Measurements from ENCODE around the gene SRSF1.
A peak's percentile ranks its signal among the peaks of the same experiment; 100 is the strongest.

Gene SRSF1, protein sequence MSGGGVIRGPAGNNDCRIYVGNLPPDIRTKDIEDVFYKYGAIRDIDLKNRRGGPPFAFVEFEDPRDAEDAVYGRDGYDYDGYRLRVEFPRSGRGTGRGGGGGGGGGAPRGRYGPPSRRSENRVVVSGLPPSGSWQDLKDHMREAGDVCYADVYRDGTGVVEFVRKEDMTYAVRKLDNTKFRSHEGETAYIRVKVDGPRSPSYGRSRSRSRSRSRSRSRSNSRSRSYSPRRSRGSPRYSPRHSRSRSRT

GRCh38 chr17:58006924-58007780 lies at the start of gene SRSF1:
Gene SRSF1 (minus strand): TSS chr17:58007246. CDS start chr17:58007137, 109 bp downstream.
- H3K4me3 ChIP-seq (IDR thresholded peaks at IDR 0.05; ENCODE audit: insufficient read depth, low read depth, low read length): no peak within 1 kb of the TSS
- H3K27me3 ChIP-seq (ENCODE audit: insufficient read depth, low read depth): no peaks in the 10 kb centered on the region
- H3K4me1 ChIP-seq (ENCODE audit: low read depth, poor library complexity, severe bottlenecking): peaks cover 36% of the 10 kb centered on the region
- peaks cover 38% of the 10 kb centered on the region for H3K79me2 ChIP-seq (ENCODE audit: insufficient read depth, low read depth)
- peak within 1 kb of the TSS; percentile 75 for H2AFZ ChIP-seq (ENCODE audit: low read depth)
- peak within 1 kb of the TSS; percentile 98 for H3K27ac ChIP-seq
- peak within 1 kb of the TSS; percentile 96 for H3K4me2 ChIP-seq
- TF ChIP-seq, protein P1, sequence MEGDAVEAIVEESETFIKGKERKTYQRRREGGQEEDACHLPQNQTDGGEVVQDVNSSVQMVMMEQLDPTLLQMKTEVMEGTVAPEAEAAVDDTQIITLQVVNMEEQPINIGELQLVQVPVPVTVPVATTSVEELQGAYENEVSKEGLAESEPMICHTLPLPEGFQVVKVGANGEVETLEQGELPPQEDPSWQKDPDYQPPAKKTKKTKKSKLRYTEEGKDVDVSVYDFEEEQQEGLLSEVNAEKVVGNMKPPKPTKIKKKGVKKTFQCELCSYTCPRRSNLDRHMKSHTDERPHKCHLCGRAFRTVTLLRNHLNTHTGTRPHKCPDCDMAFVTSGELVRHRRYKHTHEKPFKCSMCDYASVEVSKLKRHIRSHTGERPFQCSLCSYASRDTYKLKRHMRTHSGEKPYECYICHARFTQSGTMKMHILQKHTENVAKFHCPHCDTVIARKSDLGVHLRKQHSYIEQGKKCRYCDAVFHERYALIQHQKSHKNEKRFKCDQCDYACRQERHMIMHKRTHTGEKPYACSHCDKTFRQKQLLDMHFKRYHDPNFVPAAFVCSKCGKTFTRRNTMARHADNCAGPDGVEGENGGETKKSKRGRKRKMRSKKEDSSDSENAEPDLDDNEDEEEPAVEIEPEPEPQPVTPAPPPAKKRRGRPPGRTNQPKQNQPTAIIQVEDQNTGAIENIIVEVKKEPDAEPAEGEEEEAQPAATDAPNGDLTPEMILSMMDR (conservative IDR thresholded peaks at IDR 0.05; ENCODE audit: low read depth, low read length): no peak
- peaks cover 17% of the 10 kb centered on the region for H4K20me1 ChIP-seq (ENCODE audit: insufficient read depth)
- H3K9ac ChIP-seq: peak within 1 kb of the TSS; percentile 99
- H3K36me3 ChIP-seq (ENCODE audit: insufficient read depth): peaks cover 41% of the 10 kb centered on the region; the same call in 1 of the 2 replicates

DNA sequence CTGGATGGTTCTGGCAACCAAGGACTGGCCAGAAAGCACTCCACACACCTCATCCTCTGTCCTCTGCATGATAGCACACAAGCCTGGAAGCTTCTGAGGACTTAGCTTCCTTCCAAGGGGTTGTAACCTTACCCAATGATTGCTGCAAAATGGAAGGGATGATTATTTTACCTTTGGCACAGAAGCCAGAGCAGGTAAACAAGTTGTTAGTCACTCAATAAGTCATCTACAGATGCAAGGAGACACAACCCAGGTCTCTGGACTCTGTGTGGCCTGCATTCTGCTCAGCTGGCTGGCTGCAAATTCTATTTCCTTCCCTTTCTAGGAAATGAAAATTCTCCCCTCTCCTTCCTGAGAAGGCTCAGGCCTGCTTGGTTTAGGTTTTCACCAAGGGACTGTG lies 49.4 kb upstream of the SRSF1 start:
- no peak overlapping the region for H3K4me2 ChIP-seq
- H3K4me1 ChIP-seq (ENCODE audit: low read depth, poor library complexity, severe bottlenecking): no peaks in the 10 kb centered on the region
- H3K4me3 ChIP-seq (IDR thresholded peaks at IDR 0.05; ENCODE audit: insufficient read depth, low read depth, low read length): no peak overlapping the region
- no peak overlapping the region for H2AFZ ChIP-seq (ENCODE audit: low read depth)
- H3K36me3 ChIP-seq (ENCODE audit: insufficient read depth): no peaks in the 10 kb centered on the region
- H3K27me3 ChIP-seq (ENCODE audit: insufficient read depth, low read depth): no peaks in the 10 kb centered on the region
- no peaks in the 10 kb centered on the region for H4K20me1 ChIP-seq (ENCODE audit: insufficient read depth)
- H3K9ac ChIP-seq: no peak overlapping the region
- TF ChIP-seq, protein P1 (conservative IDR thresholded peaks at IDR 0.05; ENCODE audit: low read depth, low read length): no peak
- no peaks in the 10 kb centered on the region for H3K79me2 ChIP-seq (ENCODE audit: insufficient read depth, low read depth)
- H3K27ac ChIP-seq: no peak overlapping the region

DNA sequence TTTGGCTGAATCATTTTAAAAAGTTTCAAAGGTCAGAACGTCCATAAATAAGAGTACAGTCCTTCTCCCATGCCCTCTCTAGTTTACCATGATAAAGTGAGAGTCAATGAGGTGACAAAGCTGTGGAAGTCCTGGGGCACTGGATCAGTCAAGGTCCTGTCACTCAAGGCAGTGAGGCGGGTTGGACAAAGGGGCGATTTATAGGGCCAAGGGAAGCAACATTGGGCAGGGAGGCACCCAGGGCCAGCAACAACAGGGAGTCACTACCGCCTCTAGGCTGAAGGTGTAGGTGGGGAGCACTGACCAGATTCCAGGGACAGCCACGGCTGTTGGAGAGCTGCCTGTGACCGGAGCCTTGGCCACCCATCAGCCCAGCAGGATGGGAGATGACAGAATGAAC lies 47.6 kb upstream of the SRSF1 start:
- Histone ChIP-seq H2AFZ (ENCODE audit: low read depth) (no peak overlapping the region), H3K4me3 (IDR thresholded peaks at IDR 0.05; ENCODE audit: insufficient read depth, low read depth, low read length) (no peak overlapping the region), H3K4me1 (ENCODE audit: low read depth, poor library complexity, severe bottlenecking) (no peaks in the 10 kb centered on the region), H4K20me1 (ENCODE audit: insufficient read depth) (no peaks in the 10 kb centered on the region), H3K9ac (no peak overlapping the region), H3K4me2 (no peak overlapping the region), H3K27me3 (ENCODE audit: insufficient read depth, low read depth) (no peaks in the 10 kb centered on the region), H3K79me2 (ENCODE audit: insufficient read depth, low read depth) (no peaks in the 10 kb centered on the region), H3K27ac (no peak overlapping the region), H3K36me3 (ENCODE audit: insufficient read depth) (no peaks in the 10 kb centered on the region)
- TF ChIP-seq, protein P1 (conservative IDR thresholded peaks at IDR 0.05; ENCODE audit: low read depth, low read length): no peak

- Histone ChIP-seq H4K20me1 (ENCODE audit: insufficient read depth) (no peaks in the 10 kb centered on the region), H3K36me3 (ENCODE audit: insufficient read depth) (no peaks in the 10 kb centered on the region), H3K27me3 (ENCODE audit: insufficient read depth, low read depth) (no peaks in the 10 kb centered on the region), H3K4me3 (IDR thresholded peaks at IDR 0.05; ENCODE audit: insufficient read depth, low read depth, low read length) (no peak overlapping the region), H3K9ac (no peak overlapping the region), H3K4me2 (no peak overlapping the region), H3K4me1 (ENCODE audit: low read depth, poor library complexity, severe bottlenecking) (no peaks in the 10 kb centered on the region), H3K79me2 (ENCODE audit: insufficient read depth, low read depth) (no peaks in the 10 kb centered on the region), H2AFZ (ENCODE audit: low read depth) (no peak overlapping the region), H3K27ac (no peak overlapping the region)
- TF ChIP-seq, protein P1 (conservative IDR thresholded peaks at IDR 0.05; ENCODE audit: low read depth, low read length): no peak
Observed at GRCh38 chr17:58052945-58053715, 46.1 kb upstream of the SRSF1 start.

Data from KMS-11 (cell line).